Loucy (cell line): Measurements from ENCODE around the gene DCLK2.

ENCODE experiments used
- EZH2phosphoT487 ChIP-seq: fragments of 200-600 bp; IDR thresholded peaks from 2 replicates; pipeline ENCODE4 v1.6.1; 2018; ENCODE audit warnings: antibody characterized with exemption, mild to moderate bottlenecking, moderate library complexity, borderline replicate concordance
- TF ChIP-seq, protein P1 (sequence below): fragments of 200-600 bp; sonication (generic); conservative IDR thresholded peaks from 2 replicates; pipeline ENCODE4 v1.5.1; 2014; ENCODE audit warnings: mild to moderate bottlenecking, antibody characterized with exemption, low read length

DNA sequence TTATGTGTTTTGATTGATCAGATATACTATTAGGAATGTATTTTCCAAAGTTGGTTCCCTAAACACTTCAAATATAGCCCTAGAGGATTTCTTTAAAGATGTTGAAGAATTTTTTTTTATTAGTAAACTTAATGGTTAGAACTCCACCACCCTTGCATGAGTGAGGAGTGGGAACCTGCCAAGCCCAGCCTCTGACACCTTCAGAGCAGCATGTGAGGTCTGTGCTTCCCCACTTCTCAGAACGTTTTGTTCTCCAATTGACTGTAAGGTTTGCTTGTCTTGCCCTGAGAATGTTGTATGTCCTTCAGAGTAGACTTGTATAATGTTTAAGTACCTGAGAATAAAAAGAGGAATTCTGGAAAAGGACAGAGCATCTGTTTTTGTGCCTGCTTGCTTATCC, 126.8 kb downstream of the DCLK2 start:
- TF ChIP-seq, protein P1, sequence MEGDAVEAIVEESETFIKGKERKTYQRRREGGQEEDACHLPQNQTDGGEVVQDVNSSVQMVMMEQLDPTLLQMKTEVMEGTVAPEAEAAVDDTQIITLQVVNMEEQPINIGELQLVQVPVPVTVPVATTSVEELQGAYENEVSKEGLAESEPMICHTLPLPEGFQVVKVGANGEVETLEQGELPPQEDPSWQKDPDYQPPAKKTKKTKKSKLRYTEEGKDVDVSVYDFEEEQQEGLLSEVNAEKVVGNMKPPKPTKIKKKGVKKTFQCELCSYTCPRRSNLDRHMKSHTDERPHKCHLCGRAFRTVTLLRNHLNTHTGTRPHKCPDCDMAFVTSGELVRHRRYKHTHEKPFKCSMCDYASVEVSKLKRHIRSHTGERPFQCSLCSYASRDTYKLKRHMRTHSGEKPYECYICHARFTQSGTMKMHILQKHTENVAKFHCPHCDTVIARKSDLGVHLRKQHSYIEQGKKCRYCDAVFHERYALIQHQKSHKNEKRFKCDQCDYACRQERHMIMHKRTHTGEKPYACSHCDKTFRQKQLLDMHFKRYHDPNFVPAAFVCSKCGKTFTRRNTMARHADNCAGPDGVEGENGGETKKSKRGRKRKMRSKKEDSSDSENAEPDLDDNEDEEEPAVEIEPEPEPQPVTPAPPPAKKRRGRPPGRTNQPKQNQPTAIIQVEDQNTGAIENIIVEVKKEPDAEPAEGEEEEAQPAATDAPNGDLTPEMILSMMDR, result no peak
- no peak for TF ChIP-seq EZH2phosphoT487
